ENCODE results near the gene CCL4. TPM values are rescaled to one million over a fixed set of nuclear protein-coding genes. Genes with fewer than 3 reads are reported as not detected.

Gene CCL4
- total RNA-seq, 1 experiment from 2014 or later = not detected

GRCh38 chr17:36059406-36059805 is 44.2 kb upstream of the CCL4 start:
- no peak for DNase-seq (ENCODE audit: unreplicated experiment)
- TF ChIP-seq CTCF (IDR thresholded peaks at IDR 0.05; ENCODE audit: unreplicated experiment) = no peak
- H3K27ac Mint-ChIP-seq (ENCODE audit: low read depth, unreplicated experiment) = no peak overlapping the region
- H3K4me3 Mint-ChIP-seq (ENCODE audit: unreplicated experiment) = no peak overlapping the region
- no peaks in the 10 kb centered on the region for H3K9me3 Mint-ChIP-seq (ENCODE audit: unreplicated experiment)
- ChIA-PET POLR2A (no interaction called here), CTCF (no interaction called here)
- no peaks in the 10 kb centered on the region for H3K4me1 Mint-ChIP-seq (ENCODE audit: insufficient read depth, unreplicated experiment)
- no TSS peak for BruUV-seq (replicated peaks)
- no peaks in the 10 kb centered on the region for H3K36me3 Mint-ChIP-seq (ENCODE audit: insufficient read depth, unreplicated experiment)
- intact Hi-C loops (cut with micrococcal nuclease) = no loop called here
- H3K27me3 Mint-ChIP-seq (ENCODE audit: insufficient read depth, unreplicated experiment) = peaks cover 44% of the 10 kb centered on the region

- CTCF ChIA-PET = no interaction called here
- intact Hi-C loops (cut with micrococcal nuclease) = no loop called here
Measured at GRCh38 chr17:36060816-36061215, 42.8 kb upstream of the CCL4 start.

GRCh38 chr17:36063786-36064541 is 39.7 kb upstream of the CCL4 start, which contains the start of gene CCL18:
TSS of gene CCL18 (plus strand) at chr17:36064272. CDS start at chr17:36064343, 71 bp downstream.
- no peaks in the 10 kb centered on the region for H3K4me1 Mint-ChIP-seq (ENCODE audit: insufficient read depth, unreplicated experiment)
- ChIA-PET CTCF (interaction anchor here (0.6 kb wide), 1 partner anchor 89 kb away, joined by 4 read pairs; no protein-coding TSS in a partner anchor), POLR2A (interaction anchor here (0.6 kb wide), 1 partner anchor 73 kb away, joined by 3 read pairs; no protein-coding TSS in a partner anchor)
- no peak for DNase-seq (ENCODE audit: unreplicated experiment)
- H3K36me3 Mint-ChIP-seq (ENCODE audit: insufficient read depth, unreplicated experiment) = no peaks in the 10 kb centered on the region
- peaks cover 67% of the 10 kb centered on the region for H3K27me3 Mint-ChIP-seq (ENCODE audit: insufficient read depth, unreplicated experiment)
- intact Hi-C loops (cut with micrococcal nuclease) = no loop called here
- no peak within 1 kb of the TSS for H3K4me3 Mint-ChIP-seq (ENCODE audit: unreplicated experiment)
- no peak within 1 kb of the TSS for H3K27ac Mint-ChIP-seq (ENCODE audit: low read depth, unreplicated experiment)
- TF ChIP-seq CTCF (IDR thresholded peaks at IDR 0.05; ENCODE audit: unreplicated experiment) = no peak
- no peaks in the 10 kb centered on the region for H3K9me3 Mint-ChIP-seq (ENCODE audit: unreplicated experiment)
- BruUV-seq (replicated peaks) = no TSS peak

More at GRCh38 chr17:36060816-36061215, 42.8 kb upstream of the CCL4 start:
- H3K4me3 Mint-ChIP-seq (ENCODE audit: unreplicated experiment) = no peak overlapping the region
- POLR2A ChIA-PET = no interaction called here
- DNase-seq (ENCODE audit: unreplicated experiment) = no peak
- peaks cover 56% of the 10 kb centered on the region for H3K27me3 Mint-ChIP-seq (ENCODE audit: insufficient read depth, unreplicated experiment)
- H3K9me3 Mint-ChIP-seq (ENCODE audit: unreplicated experiment) = no peaks in the 10 kb centered on the region
- H3K27ac Mint-ChIP-seq (ENCODE audit: low read depth, unreplicated experiment) = no peak overlapping the region
- H3K4me1 Mint-ChIP-seq (ENCODE audit: insufficient read depth, unreplicated experiment) = no peaks in the 10 kb centered on the region
- BruUV-seq (replicated peaks) = no TSS peak
- no peak for TF ChIP-seq CTCF (IDR thresholded peaks at IDR 0.05; ENCODE audit: unreplicated experiment)
- H3K36me3 Mint-ChIP-seq (ENCODE audit: insufficient read depth, unreplicated experiment) = no peaks in the 10 kb centered on the region

GRCh38 chr17:36066365-36066985 is 37.2 kb upstream of the CCL4 start:
- ChIA-PET CTCF (interaction anchor here (1.0 kb wide), 1 partner anchor 82 kb away, joined by 3 read pairs; no protein-coding TSS in a partner anchor), POLR2A (no interaction called here)
- no peak for TF ChIP-seq CTCF (IDR thresholded peaks at IDR 0.05; ENCODE audit: unreplicated experiment)
- no peak for DNase-seq (ENCODE audit: unreplicated experiment)
- no peak overlapping the region for H3K4me3 Mint-ChIP-seq (ENCODE audit: unreplicated experiment)
- peaks cover 48% of the 10 kb centered on the region for H3K27me3 Mint-ChIP-seq (ENCODE audit: insufficient read depth, unreplicated experiment)
- H3K27ac Mint-ChIP-seq (ENCODE audit: low read depth, unreplicated experiment) = no peak overlapping the region
- BruUV-seq (replicated peaks) = no TSS peak
- no peaks in the 10 kb centered on the region for H3K9me3 Mint-ChIP-seq (ENCODE audit: unreplicated experiment)
- no peaks in the 10 kb centered on the region for H3K36me3 Mint-ChIP-seq (ENCODE audit: insufficient read depth, unreplicated experiment)
- H3K4me1 Mint-ChIP-seq (ENCODE audit: insufficient read depth, unreplicated experiment) = no peaks in the 10 kb centered on the region
- intact Hi-C loops (cut with micrococcal nuclease) = no loop called here
